IMR-90 (cell line): Measurements from ENCODE around the gene FAM186B. TPM values are rescaled to one million over a fixed set of nuclear protein-coding genes. Genes with fewer than 3 reads are reported as not detected.

ENCODE experiments used
- ATAC-seq: fragments of 200-7000 bp; cut with Tn5 transposase; 2 replicates; pipeline ENCODE4 v1.9.1; 2020; ENCODE audit warnings: low read depth, mild to moderate bottlenecking, moderate library complexity
- BruUV-seq: library from RNA; stranded (reverse); fragments of 400-500 nt; replicated peaks from 2 replicates; lab custom pipeline; 2021; lab: Mats Ljungman, UMichigan
- CTCF ChIA-PET: fragments of 300-600 bp; formaldehyde crosslinking; extraction: SDS; loops from one replicate; lab custom pipeline; 2021; ENCODE audit warnings: antibody characterized with exemption; lab: Yijun Ruan, JAX
- POLR2A ChIA-PET: fragments of 300-600 bp; sonication (Branson Sonifier 250); formaldehyde crosslinking; loops from one replicate; lab custom pipeline; 2022; ENCODE audit warnings: antibody characterized with exemption; ENCODE audit not compliant: unreplicated experiment; lab: Charles Lee
- DNase-seq: peaks from one replicate; pipeline ENCODE4 v3.0.0; 2013
- H2AFZ ChIP-seq: replicated peaks from 2 replicates; pipeline ENCODE3; 2013; ENCODE audit warnings: low read length, mild to moderate bottlenecking; ENCODE audit not compliant: poor library complexity
- H2AK5ac ChIP-seq: 2 replicates; pipeline ENCODE4 v1.6.1; 2013; ENCODE audit warnings: low read depth, low read length, inconsistent platforms
- H2AK9ac ChIP-seq: replicated peaks from 2 replicates; pipeline ENCODE3; 2013; ENCODE audit warnings: mild to moderate bottlenecking, low read depth, low read length, moderate library complexity; ENCODE audit not compliant: poor library complexity
- H2BK120ac ChIP-seq: 2 replicates; pipeline ENCODE4 v1.6.1; 2013; ENCODE audit warnings: low read depth, low read length, inconsistent platforms
- H2BK15ac ChIP-seq: 3 replicates; pipeline ENCODE4 v1.6.1; 2013; ENCODE audit warnings: low read depth, low read length, inconsistent platforms
- H2BK20ac ChIP-seq: 2 replicates; pipeline ENCODE4 v1.6.1; 2013; ENCODE audit warnings: low read depth, mild to moderate bottlenecking, inconsistent platforms, low read length, moderate library complexity
- H2BK5ac ChIP-seq: 2 replicates; pipeline ENCODE4 v1.6.1; 2013; ENCODE audit warnings: mild to moderate bottlenecking, low read depth, low read length, inconsistent platforms; ENCODE audit not compliant: poor library complexity, severe bottlenecking
- H3K14ac ChIP-seq: replicated peaks from 2 replicates; pipeline ENCODE4 v1.6.1; 2013; ENCODE audit warnings: low read depth, low read length, inconsistent platforms
- H3K18ac ChIP-seq: 2 replicates; pipeline ENCODE4 v1.6.1; 2013; ENCODE audit warnings: low read depth, low read length, control low read depth
- H3K23ac ChIP-seq: 2 replicates; pipeline ENCODE4 v1.6.1; 2013; ENCODE audit warnings: low read depth, low read length, inconsistent platforms
- H3K27ac ChIP-seq: 2 replicates; pipeline ENCODE4 v1.5.1; 2013; ENCODE audit warnings: mild to moderate bottlenecking, control low read depth, low read length; ENCODE audit not compliant: insufficient read depth
- H3K27me3 ChIP-seq: 2 replicates; pipeline ENCODE4 v1.6.1; 2013; ENCODE audit warnings: low read length; ENCODE audit not compliant: control insufficient read depth, insufficient read depth
- H3K36me3 ChIP-seq: 2 replicates; pipeline ENCODE4 v1.6.1; 2013; ENCODE audit warnings: low read length, mixed read lengths; ENCODE audit not compliant: control insufficient read depth, insufficient read depth
- H3K4ac ChIP-seq: 2 replicates; pipeline ENCODE4 v1.6.1; 2013; ENCODE audit warnings: low read depth, low read length, inconsistent platforms
- H3K4me1 ChIP-seq: 2 replicates; pipeline ENCODE4 v1.6.1; 2013; ENCODE audit warnings: low read length, mixed read lengths; ENCODE audit not compliant: control insufficient read depth, insufficient read depth
- H3K4me2 ChIP-seq: 2 replicates; pipeline ENCODE4 v1.6.1; 2013; ENCODE audit warnings: low read depth, mild to moderate bottlenecking, control low read depth, low read length, moderate library complexity
- H3K4me3 ChIP-seq: 2 replicates; pipeline ENCODE4 v1.5.1; 2013; ENCODE audit warnings: low read depth, mild to moderate bottlenecking, control low read depth, low read length, moderate library complexity; ENCODE audit not compliant: insufficient read depth
- H3K56ac ChIP-seq: 2 replicates; pipeline ENCODE4 v1.6.1; 2013; ENCODE audit warnings: low read length, inconsistent platforms; ENCODE audit not compliant: insufficient read depth; ENCODE audit errors: extremely low read depth
- H3K79me1 ChIP-seq, 2 experiments: 2 replicates each; pipeline ENCODE4 v1.6.1; 2013; ENCODE audit warnings: low read length in 2 of 2, inconsistent platforms in 1 of 2, low read depth in 1 of 2
- H3K9ac ChIP-seq: 2 replicates; pipeline ENCODE4 v1.6.1; 2013; ENCODE audit warnings: low read depth, low read length, control low read depth
- H3K9me1 ChIP-seq: 2 replicates; pipeline ENCODE4 v1.6.1; 2013; ENCODE audit warnings: low read length, inconsistent platforms; ENCODE audit not compliant: insufficient read depth
- H3K9me3 ChIP-seq: 2 replicates; pipeline ENCODE4 v1.6.1; 2013; ENCODE audit warnings: low read length; ENCODE audit not compliant: control insufficient read depth, insufficient read depth
- H4K20me1 ChIP-seq: 2 replicates; pipeline ENCODE4 v1.6.1; 2013; ENCODE audit warnings: low read length, inconsistent platforms; ENCODE audit not compliant: insufficient read depth
- H4K5ac ChIP-seq: 2 replicates; pipeline ENCODE4 v1.6.1; 2013; ENCODE audit warnings: mild to moderate bottlenecking, low read depth, low read length, control low read depth
- H4K8ac ChIP-seq, 2 experiments: 2 replicates each; pipeline ENCODE4 v1.6.1; 2013; ENCODE audit warnings: low read depth in 2 of 2, low read length in 2 of 2, control low read depth in 1 of 2, inconsistent platforms in 1 of 2
- H4K91ac ChIP-seq: 2 replicates; pipeline ENCODE4 v1.6.1; 2013; ENCODE audit warnings: low read depth, low read length, inconsistent platforms; ENCODE audit not compliant: insufficient read depth
- FOS ChIP-seq: fragments of 150-350 bp; IDR thresholded peaks from 2 replicates; pipeline ENCODE4 v1.6.1; 2016; ENCODE audit warnings: low read depth, low read length
- MAFK ChIP-seq: IDR thresholded peaks from 2 replicates; pipeline ENCODE4 v1.6.1; 2012; ENCODE audit warnings: low read depth, low read length, improper control_type of control experiment
- MAZ ChIP-seq: IDR thresholded peaks from 2 replicates; pipeline ENCODE4 v1.6.1; 2012; ENCODE audit warnings: low read depth, mild to moderate bottlenecking, low read length, improper control_type of control experiment, moderate library complexity, borderline replicate concordance
- POLR2A ChIP-seq: IDR thresholded peaks from 2 replicates; pipeline ENCODE4 v1.6.1; 2012; ENCODE audit warnings: mild to moderate bottlenecking, low read depth, low read length
- RAD21 ChIP-seq: IDR thresholded peaks from 2 replicates; pipeline ENCODE4 v1.6.1; 2012; ENCODE audit warnings: low read length, improper control_type of control experiment
- WGBS, 2 experiments: methylation state at CpG; one replicate each; pipeline versions ENCODE4 v1.1.5 to v1.1.7; 2013; ENCODE audit warnings: missing lambda C conversion rate in 2 of 2; ENCODE audit not compliant: insufficient read length in 1 of 2; ENCODE audit errors: extremely low coverage in 2 of 2; 5-methylcytosine and 5-hydroxymethylcytosine counted together
- dilution Hi-C: fragments of 300-500 bp; cut with HindIII; formaldehyde crosslinking; loops from one replicate; pipeline ENCODE4 v1.14.3; 2018; ENCODE audit warnings: low sequenced_read_pairs; ENCODE audit not compliant: unreplicated experiment
- in situ Hi-C: fragments of 300-500 bp; cut with MboI; formaldehyde crosslinking; loops from 3 replicates; pipeline ENCODE4 v1.14.3; 2019; ENCODE audit warnings: low sequenced_read_pairs, inconsistent platforms, mixed read lengths
- intact Hi-C: fragments of 100-400 bp; cut with micrococcal nuclease; formaldehyde crosslinking; loops from 2 replicates; pipeline ENCODE4 v1.10.0; 2022
- polyA plus RNA-seq, 3 experiments: library from polyadenylated mRNA; depleted of rRNA; stranded (reverse); fragments of >200 nt; gene quantifications; 2 replicates each; pipeline ENCODE4 v1.2.3, GENCODE V29; 2012; ENCODE audit warnings: low replicate concordance in 1 of 3
- total RNA-seq: library from RNA; depleted of rRNA; stranded (reverse); fragments of >200 nt; gene quantifications from 2 replicates; pipeline ENCODE4 v1.2.3, GENCODE V29; 2012

FAM186B gene
- total and polyA plus RNA-seq, 2 of the 4 experiments (the other 2 are of a cell fraction), result 0.10 to 0.18 TPM

- no TSS peak for BruUV-seq
These were observed 61.3 kb downstream of the FAM186B start for GRCh38 chr12:49543914-49544815.

More at GRCh38 chr12:49543914-49544815, 61.3 kb downstream of the FAM186B start:
- Histone ChIP-seq H3K9me1 (no peaks in the 10 kb centered on the region), H2BK20ac (no peak overlapping the region), H3K4me2 (no peak overlapping the region; the same call in 1 of the 2 replicates), H3K27ac (no peak overlapping the region), H4K91ac (no peak overlapping the region), H3K4ac (no peak overlapping the region), H3K27me3 (peaks cover 85% of the 10 kb centered on the region), H2AFZ (peak overlapping the region; percentile 63), H2AK9ac (no peak overlapping the region), H2AK5ac (no peak overlapping the region), H2BK5ac (no peak overlapping the region), H3K4me1 (peaks cover 3% of the 10 kb centered on the region; the same call in 1 of the 2 replicates), H3K36me3 (no peaks in the 10 kb centered on the region), H4K5ac (no peak overlapping the region), H3K9me3 (no peaks in the 10 kb centered on the region), H3K4me3 (no peak overlapping the region), H2BK15ac (no peak overlapping the region), H3K9ac (no peak overlapping the region), H3K23ac (no peak overlapping the region), H3K18ac (no peak overlapping the region), H2BK120ac (no peak overlapping the region), H4K20me1 (no peaks in the 10 kb centered on the region), H3K14ac (no peak overlapping the region), H3K79me1 (no peaks in the 10 kb centered on the region), H4K8ac (no peak overlapping the region), H3K56ac (no peak overlapping the region)
- TF ChIP-seq MAZ (no peak), RAD21 (no peak), MAFK (no peak), POLR2A (no peak), FOS (no peak)
- WGBS, 2 experiments, result 24% methylated on average over 17 of the region's 39 CpGs; no CpG with 5 or more reads in 1 of the 2 experiments
- ChIA-PET POLR2A (no interaction called here), CTCF (no interaction called here)
- ATAC-seq (peak; percentile 21; the same call in 1 of the 2 replicates), DNase-seq (no peak)
- intact Hi-C loops (no loop called here), in situ Hi-C loops (no loop called here), dilution Hi-C loops (no loop called here)
